ENCODE results near the gene PTPRM.
A peak's percentile ranks its signal among the peaks of the same experiment; 100 is the strongest.

Gene PTPRM

DNA sequence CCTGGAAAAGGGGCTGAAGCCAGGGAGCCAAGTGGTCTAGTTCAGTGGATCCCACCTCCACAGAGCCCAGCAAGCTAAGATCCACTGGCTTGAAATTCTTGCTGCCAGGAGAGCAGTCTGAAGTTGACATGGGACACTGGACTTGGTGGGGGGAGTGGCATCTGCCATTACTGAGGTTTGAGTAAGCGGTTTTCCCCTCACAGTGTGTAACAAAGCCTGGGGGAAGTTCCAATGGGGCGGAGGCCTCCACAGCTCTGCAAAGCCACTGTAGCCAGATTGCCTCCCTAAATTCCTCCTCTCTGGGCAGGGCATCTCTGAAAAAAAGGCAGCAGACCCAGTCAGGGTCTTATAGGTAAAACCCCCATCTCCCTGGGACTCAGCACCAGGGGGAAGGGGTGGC is 144.4 kb downstream of the PTPRM start:
- H3K4me1 Mint-ChIP-seq, result no peaks in the 10 kb centered on the region
- H3K9me3 Mint-ChIP-seq, result peaks cover 8% of the 10 kb centered on the region in 2 donors
- H3K36me3 Mint-ChIP-seq, result peaks cover 0 to 1% of the 10 kb centered on the region in 2 donors
- DNase-seq, result no peak
- H3K27me3 Mint-ChIP-seq, result no peaks in the 10 kb centered on the region
- peak; percentile 49 to 59 for ATAC-seq (replicated peaks)
- no peak overlapping the region for H3K27ac Mint-ChIP-seq
- H3K4me3 Mint-ChIP-seq, result no peak overlapping the region

GRCh38 chr18:7720395-7720794 is 153.3 kb downstream of the PTPRM start:
- Mint-ChIP-seq H3K9me3 (peaks cover 5 to 10% of the 10 kb centered on the region in 2 donors), H3K4me3 (no peak overlapping the region), H3K4me1 (no peaks in the 10 kb centered on the region), H3K27me3 (no peaks in the 10 kb centered on the region), H3K27ac (no peak overlapping the region), H3K36me3 (no peaks in the 10 kb centered on the region)
- no peak for DNase-seq
- ATAC-seq (replicated peaks), result no peak

DNA sequence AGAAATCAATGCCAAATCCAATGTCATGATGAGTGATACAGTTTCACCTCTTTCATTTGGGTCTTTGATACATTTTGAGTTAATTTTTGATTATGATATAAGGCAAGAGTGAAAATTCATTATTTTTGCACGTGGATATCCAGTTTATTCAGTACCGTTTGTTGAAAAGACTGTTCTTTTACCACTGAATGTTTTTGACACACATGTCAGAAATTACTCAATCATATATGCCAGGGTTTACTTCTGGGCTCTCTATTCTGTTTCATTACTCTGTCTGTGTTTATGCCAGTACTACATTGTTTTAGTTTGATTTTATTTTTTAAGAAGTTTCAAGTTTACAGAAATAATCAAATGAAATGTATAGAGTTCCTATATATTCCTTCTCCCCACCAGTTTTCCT is 154.4 kb downstream of the PTPRM start:
- DNase-seq, result no peak
- Mint-ChIP-seq H3K9me3 (peaks cover 5 to 10% of the 10 kb centered on the region in 2 donors), H3K27ac (no peak overlapping the region), H3K27me3 (no peaks in the 10 kb centered on the region), H3K4me3 (no peak overlapping the region), H3K4me1 (no peaks in the 10 kb centered on the region), H3K36me3 (no peaks in the 10 kb centered on the region)
- ATAC-seq (replicated peaks), result no peak

DNA sequence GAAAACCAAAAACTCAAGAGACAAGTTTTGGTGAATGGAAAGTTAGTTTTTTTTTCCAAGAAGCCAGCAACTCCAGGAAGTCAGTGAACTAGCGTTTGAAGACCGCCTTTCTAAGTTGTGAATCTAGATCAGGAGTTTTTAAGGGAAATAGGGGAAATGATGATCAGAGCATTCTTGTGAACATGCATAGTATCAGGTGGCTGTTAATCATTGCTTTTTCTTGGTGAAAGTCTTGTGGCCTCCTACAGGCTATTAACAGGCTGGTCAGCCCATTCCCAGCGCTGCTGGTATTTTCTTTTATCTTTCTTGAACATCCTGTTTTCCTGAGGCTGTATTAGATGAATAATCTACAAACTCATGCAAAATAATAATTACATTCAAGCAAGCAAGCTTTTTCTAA is 155.8 kb downstream of the PTPRM start:
- Mint-ChIP-seq H3K4me3 (no peak overlapping the region), H3K27ac (no peak overlapping the region), H3K4me1 (no peaks in the 10 kb centered on the region), H3K9me3 (peaks cover 5 to 10% of the 10 kb centered on the region in 2 donors), H3K36me3 (no peaks in the 10 kb centered on the region), H3K27me3 (no peaks in the 10 kb centered on the region)
- ATAC-seq (replicated peaks) (no peak), DNase-seq (no peak)

GRCh38 chr18:7723558-7723957 is 156.4 kb downstream of the PTPRM start:
- H3K27ac Mint-ChIP-seq, result no peak overlapping the region
- H3K4me3 Mint-ChIP-seq, result no peak overlapping the region
- ATAC-seq (replicated peaks) (no peak), DNase-seq (no peak)
- H3K36me3 Mint-ChIP-seq, result no peaks in the 10 kb centered on the region
- H3K27me3 Mint-ChIP-seq, result no peaks in the 10 kb centered on the region
- H3K9me3 Mint-ChIP-seq, result peaks cover under 1 to 5% of the 10 kb centered on the region in 2 donors
- H3K4me1 Mint-ChIP-seq, result no peaks in the 10 kb centered on the region

GRCh38 chr18:7725473-7725872 is 158.4 kb downstream of the PTPRM start:
- no peaks in the 10 kb centered on the region for H3K27me3 Mint-ChIP-seq
- DNase-seq, result no peak
- no peak overlapping the region for H3K27ac Mint-ChIP-seq
- peaks cover 0 to 3% of the 10 kb centered on the region in 2 donors for H3K9me3 Mint-ChIP-seq
- no peak overlapping the region for H3K4me3 Mint-ChIP-seq
- H3K4me1 Mint-ChIP-seq, result no peaks in the 10 kb centered on the region
- no peak for ATAC-seq (replicated peaks)
- no peaks in the 10 kb centered on the region for H3K36me3 Mint-ChIP-seq

GRCh38 chr18:7725897-7726296 is 158.8 kb downstream of the PTPRM start:
- ATAC-seq (replicated peaks), result no peak
- no peaks in the 10 kb centered on the region for H3K4me1 Mint-ChIP-seq
- no peaks in the 10 kb centered on the region for H3K27me3 Mint-ChIP-seq
- no peak for DNase-seq
- H3K36me3 Mint-ChIP-seq, result no peaks in the 10 kb centered on the region
- no peak overlapping the region for H3K4me3 Mint-ChIP-seq
- H3K27ac Mint-ChIP-seq, result no peak overlapping the region
- peaks cover 0 to 3% of the 10 kb centered on the region in 2 donors for H3K9me3 Mint-ChIP-seq

DNA sequence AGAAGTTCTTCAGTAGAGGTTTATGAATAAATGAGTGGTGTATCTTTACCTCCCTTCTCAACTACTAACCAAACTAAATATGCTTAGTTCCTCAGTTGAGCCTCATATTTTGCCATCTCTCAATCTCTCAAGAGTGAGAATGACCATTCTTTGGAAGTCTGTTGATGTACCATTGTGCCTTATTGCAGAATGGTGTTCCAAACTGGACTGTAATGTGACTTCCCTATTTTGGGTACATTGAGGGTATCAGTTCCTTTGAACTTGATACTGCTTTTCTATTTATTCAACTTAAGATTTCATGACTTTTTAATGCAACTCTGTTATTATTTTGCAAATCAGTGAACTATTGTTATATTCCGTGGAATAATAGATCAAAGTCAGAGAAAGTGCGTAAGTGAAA is 159.4 kb downstream of the PTPRM start:
- Mint-ChIP-seq H3K36me3 (no peaks in the 10 kb centered on the region), H3K27me3 (no peaks in the 10 kb centered on the region), H3K9me3 (peaks cover 0 to 3% of the 10 kb centered on the region in 2 donors), H3K4me1 (no peaks in the 10 kb centered on the region), H3K4me3 (no peak overlapping the region), H3K27ac (no peak overlapping the region)
- DNase-seq, result no peak
- no peak for ATAC-seq (replicated peaks)

DNA sequence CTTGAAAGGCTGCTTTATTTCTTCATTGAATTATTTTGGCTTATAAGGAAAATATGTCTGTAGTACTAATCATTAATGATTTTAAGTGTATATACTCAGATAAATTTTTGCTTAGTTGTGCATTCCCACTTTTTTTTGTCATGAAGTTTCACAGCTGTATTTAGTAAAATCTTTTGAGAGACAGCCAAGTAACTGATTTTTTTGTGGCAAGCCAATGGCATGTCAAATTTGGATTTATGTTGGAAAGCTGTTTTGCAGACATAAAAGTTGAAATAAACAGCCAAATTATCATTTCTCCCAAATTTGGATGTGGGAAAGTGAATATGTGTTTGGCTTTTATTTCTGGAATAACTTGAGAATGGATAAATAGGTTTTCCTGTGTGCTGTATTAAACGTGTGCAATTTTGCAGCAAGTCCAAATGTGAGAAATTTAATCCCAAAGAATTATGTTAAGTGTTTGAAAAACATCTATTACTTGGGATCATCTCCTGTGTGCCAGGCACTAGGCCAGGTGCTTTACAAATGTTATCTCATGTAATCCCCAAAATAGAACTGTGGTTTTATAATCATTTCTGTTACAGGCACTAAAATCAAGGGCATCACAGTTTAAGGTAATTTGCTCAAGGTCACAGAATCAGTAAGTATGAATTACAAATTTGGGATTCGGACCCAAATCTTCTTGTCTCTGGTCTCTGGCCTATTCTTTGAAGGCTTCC is 160.4 kb downstream of the PTPRM start:
- Mint-ChIP-seq H3K27me3 (no peaks in the 10 kb centered on the region), H3K4me1 (no peaks in the 10 kb centered on the region), H3K36me3 (no peaks in the 10 kb centered on the region), H3K4me3 (no peak overlapping the region), H3K27ac (no peak overlapping the region), H3K9me3 (peaks cover 0 to 2% of the 10 kb centered on the region in 2 donors)
- no peak for ATAC-seq (replicated peaks)
- no peak for DNase-seq

DNA sequence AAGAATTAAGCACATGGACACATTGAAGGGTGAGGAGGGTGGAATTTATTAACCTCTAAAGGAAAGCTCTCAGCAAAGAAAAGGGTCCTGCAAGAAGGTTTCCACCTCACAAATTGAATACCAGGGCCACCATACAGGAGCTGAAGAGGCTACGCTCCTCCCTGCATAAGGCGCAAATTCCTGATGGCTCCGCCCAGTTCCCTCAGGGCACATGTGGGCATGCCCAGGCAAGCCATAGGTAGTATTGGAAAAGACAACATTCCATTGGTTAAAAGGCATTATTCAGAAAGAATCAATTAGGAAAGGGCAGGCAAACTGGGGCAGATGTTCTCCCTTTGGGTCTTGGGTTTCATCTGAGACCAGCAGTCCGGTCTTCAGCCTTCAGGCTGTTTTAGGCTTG is 161.2 kb downstream of the PTPRM start:
- no peak for ATAC-seq (replicated peaks)
- Mint-ChIP-seq H3K4me1 (no peaks in the 10 kb centered on the region), H3K9me3 (peaks cover 0 to 2% of the 10 kb centered on the region in 2 donors), H3K27me3 (no peaks in the 10 kb centered on the region), H3K4me3 (no peak overlapping the region), H3K27ac (no peak overlapping the region), H3K36me3 (no peaks in the 10 kb centered on the region)
- no peak for DNase-seq

GRCh38 chr18:7729868-7730267 is 162.8 kb downstream of the PTPRM start:
- ATAC-seq (replicated peaks) (no peak), DNase-seq (no peak)
- no peak overlapping the region for H3K4me3 Mint-ChIP-seq
- H3K27ac Mint-ChIP-seq, result no peak overlapping the region
- H3K27me3 Mint-ChIP-seq, result no peaks in the 10 kb centered on the region
- peaks cover 0 to 2% of the 10 kb centered on the region in 2 donors for H3K9me3 Mint-ChIP-seq
- H3K36me3 Mint-ChIP-seq, result no peaks in the 10 kb centered on the region
- no peaks in the 10 kb centered on the region for H3K4me1 Mint-ChIP-seq

DNA sequence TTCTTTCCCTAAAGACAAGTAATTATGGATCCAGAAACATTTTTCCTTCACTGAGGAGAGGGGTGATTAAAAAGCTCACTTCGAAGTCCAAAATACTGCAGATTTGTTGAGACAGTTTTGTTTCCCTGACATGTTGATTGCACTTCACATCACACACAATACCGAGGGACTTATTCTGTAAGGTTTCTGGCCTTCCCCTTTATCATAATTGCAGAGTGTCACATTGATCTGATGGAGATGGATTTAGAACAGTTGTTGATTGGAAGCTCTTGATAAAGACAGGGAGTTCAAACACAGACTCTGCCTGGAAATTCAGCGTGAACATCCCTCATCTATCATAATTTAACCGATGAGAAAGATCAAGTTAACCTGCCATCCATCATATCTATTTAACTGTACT is 163.6 kb downstream of the PTPRM start:
- peaks cover 0 to 2% of the 10 kb centered on the region in 2 donors for H3K9me3 Mint-ChIP-seq
- H3K4me3 Mint-ChIP-seq, result no peak overlapping the region
- no peak overlapping the region for H3K27ac Mint-ChIP-seq
- no peaks in the 10 kb centered on the region for H3K36me3 Mint-ChIP-seq
- H3K27me3 Mint-ChIP-seq, result no peaks in the 10 kb centered on the region
- DNase-seq (no peak), ATAC-seq (replicated peaks) (no peak)
- no peaks in the 10 kb centered on the region for H3K4me1 Mint-ChIP-seq

GRCh38 chr18:7733642-7734041 is 166.5 kb downstream of the PTPRM start:
- H3K9me3 Mint-ChIP-seq, result no peaks in the 10 kb centered on the region
- no peak for ATAC-seq (replicated peaks)

GRCh38 chr18:7735196-7735595 is 168.1 kb downstream of the PTPRM start:
- Mint-ChIP-seq H3K36me3 (no peaks in the 10 kb centered on the region), H3K27me3 (no peaks in the 10 kb centered on the region), H3K9me3 (no peaks in the 10 kb centered on the region), H3K4me3 (no peak overlapping the region), H3K4me1 (no peaks in the 10 kb centered on the region), H3K27ac (no peak overlapping the region)
- ATAC-seq (replicated peaks) (no peak), DNase-seq (no peak)

More at GRCh38 chr18:7733642-7734041, 166.5 kb downstream of the PTPRM start:
- Mint-ChIP-seq H3K4me1 (no peaks in the 10 kb centered on the region), H3K36me3 (no peaks in the 10 kb centered on the region), H3K27me3 (no peaks in the 10 kb centered on the region), H3K27ac (no peak overlapping the region), H3K4me3 (no peak overlapping the region)
- DNase-seq, result no peak

- no peaks in the 10 kb centered on the region for H3K27me3 Mint-ChIP-seq
- H3K4me3 Mint-ChIP-seq, result no peak overlapping the region
- no peaks in the 10 kb centered on the region for H3K9me3 Mint-ChIP-seq
- DNase-seq, result no peak
- no peaks in the 10 kb centered on the region for H3K4me1 Mint-ChIP-seq
- H3K36me3 Mint-ChIP-seq, result no peaks in the 10 kb centered on the region
- ATAC-seq (replicated peaks), result no peak
- H3K27ac Mint-ChIP-seq, result no peak overlapping the region
These were observed 168.6 kb downstream of the PTPRM start for GRCh38 chr18:7735626-7736175.
